ENCODE measurements around the gene PDE11A. TPM values are rescaled to one million over a fixed set of nuclear protein-coding genes. Genes with fewer than 3 reads are reported as not detected.

PDE11A gene
- total and polyA plus RNA-seq, 2 of the 8 experiments (the other 6 are each of a cell fraction or from before 2014, with no cell fraction given): 0.19 to 0.23 TPM

GRCh38 chr2:177908824-177909223 lies 163.8 kb downstream of the PDE11A start:
- Histone ChIP-seq H2BK12ac (ENCODE audit: low read depth, low read length) (no peak overlapping the region), H3K79me2 (ENCODE audit: control insufficient read depth in 1 of 2, insufficient read depth in 2 of 2, low read length in 2 of 2) (no peaks in the 10 kb centered on the region), H4K91ac (replicated peaks; ENCODE audit: insufficient read length, low read length) (no peak overlapping the region), H2BK120ac (replicated peaks; ENCODE audit: low read depth, low read length) (no peak overlapping the region), H3K56ac (replicated peaks; ENCODE audit: insufficient read length, low read depth, low read length) (no peak overlapping the region), H3K23me2 (ENCODE audit: low read depth, low read length) (no peaks in the 10 kb centered on the region), H3K18ac (ENCODE audit: extremely low read depth, low read length) (no peak overlapping the region), H3K4ac (replicated peaks; ENCODE audit: insufficient read length, low read depth, low read length) (no peak overlapping the region), H3K9me3 (ENCODE audit: insufficient read depth in 2 of 2, low read depth in 1 of 2, low read length in 1 of 2) (no peaks in the 10 kb centered on the region), H3K27me3 (replicated peaks in 1 of 4; ENCODE audit: control insufficient read depth in 3 of 4, extremely low read depth in 1 of 4, insufficient read depth in 3 of 4, low read length in 3 of 4) (no peaks in the 10 kb centered on the region; a peak in 1 of 7 replicates), H3K27ac (ENCODE audit: low read depth, low read length) (no peak overlapping the region), H2AFZ (ENCODE audit: low read length) (no peak overlapping the region), H3K79me1 (ENCODE audit: low read depth, low read length) (no peaks in the 10 kb centered on the region), H2BK5ac (ENCODE audit: low read depth, low read length) (no peak overlapping the region), H3K9ac (replicated peaks in 1 of 4; ENCODE audit: extremely low read depth in 1 of 4, low read depth in 3 of 4, low read length in 3 of 4) (no peak overlapping the region), H2BK15ac (ENCODE audit: low read length) (no peak overlapping the region), H3K36me3 (ENCODE audit: control insufficient read depth in 2 of 4, insufficient read depth in 4 of 4, low read length in 3 of 4) (no peaks in the 10 kb centered on the region), H4K5ac (ENCODE audit: insufficient read length, low read depth, low read length) (no peak overlapping the region), H4K20me1 (replicated peaks in 1 of 2; ENCODE audit: control insufficient read depth in 1 of 2, insufficient read depth in 2 of 2, low read length in 2 of 2) (no peaks in the 10 kb centered on the region), H2BK20ac (ENCODE audit: low read length) (no peak overlapping the region), H4K8ac (ENCODE audit: extremely low read depth, insufficient read depth, low read length) (no peak overlapping the region), H3K14ac (ENCODE audit: insufficient read length) (no peak overlapping the region), H3K23ac (ENCODE audit: insufficient read length) (no peak overlapping the region), H3K4me1 (replicated peaks in 1 of 4; ENCODE audit: control insufficient read depth in 3 of 4, insufficient read depth in 4 of 4, low read length in 3 of 4) (no peaks in the 10 kb centered on the region), H2AK5ac (ENCODE audit: low read depth, low read length) (no peak overlapping the region), H3K4me2 (ENCODE audit: insufficient read depth in 1 of 2, low read depth in 2 of 2, low read length in 2 of 2) (no peak overlapping the region), H3K4me3 (ENCODE audit: extremely low read depth in 1 of 4, insufficient read depth in 2 of 4, low read depth in 3 of 4, low read length in 4 of 4) (no peak overlapping the region)
- DNase-seq (ENCODE audit: low read depth in 1 of 2, low spot score in 2 of 2) (no peak), FAIRE-seq (no peak)
- POLR2A ChIA-PET (ENCODE audit: partially characterized antibody): no interaction called here
- WGBS, 2 experiments (ENCODE audit: extremely low coverage in 1 of 2, insufficient coverage in 1 of 2, insufficient read length in 1 of 2, insufficient replicate concordance in 2 of 2, low coverage in 1 of 2, low lambda C conversion rate in 2 of 2, missing lambda C conversion rate in 1 of 2): 90% methylated on average over 2 of the region's 2 CpGs; no CpG with 5 or more reads in 1 of the 2 experiments
- CTCF ChIA-PET (ENCODE audit: partially characterized antibody): interaction anchor here (0.5 to 3.1 kb wide), 7 partner anchors 11 to 506 kb away, joined by 3 to 16 read pairs (median 4); no protein-coding TSS in a partner anchor

All from H1 (cell line).